IPS-NIHi7 (cell line): Measurements from ENCODE around the gene RGS6.
A peak's percentile ranks its signal among the peaks of the same experiment; 100 is the strongest.

Experiments used
- DNase-seq: peaks from one replicate; pipeline ENCODE4 v3.0.0; 2012; ENCODE audit warnings: mixed read lengths; ENCODE audit errors: extremely low spot score

RGS6 gene

GRCh38 chr14:72607386-72608130 lies 675.3 kb downstream of the RGS6 start:
- no peak for DNase-seq

GRCh38 chr14:72608391-72609204 lies 676.4 kb downstream of the RGS6 start:
- DNase-seq: peak; percentile 36

- no peak for DNase-seq
Observed at GRCh38 chr14:72609205-72609916, 677.1 kb downstream of the RGS6 start.

GRCh38 chr14:72610096-72610830 lies 678.0 kb downstream of the RGS6 start:
- DNase-seq: no peak

GRCh38 chr14:72610831-72611200 lies 678.6 kb downstream of the RGS6 start:
- DNase-seq: no peak

GRCh38 chr14:72611506-72611905 lies 679.3 kb downstream of the RGS6 start:
- no peak for DNase-seq

GRCh38 chr14:72612041-72612440 lies 679.8 kb downstream of the RGS6 start:
- no peak for DNase-seq

- DNase-seq: no peak
Observed at GRCh38 chr14:72613231-72613974, 681.2 kb downstream of the RGS6 start.

GRCh38 chr14:72613975-72614319 lies 681.7 kb downstream of the RGS6 start:
- no peak for DNase-seq

- DNase-seq: no peak
Observed at GRCh38 chr14:72614365-72614764, 682.1 kb downstream of the RGS6 start.

- no peak for DNase-seq
Observed at GRCh38 chr14:72614891-72615415, 682.7 kb downstream of the RGS6 start.

GRCh38 chr14:72615451-72616121 lies 683.4 kb downstream of the RGS6 start:
- no peak for DNase-seq
